ENCODE data around the gene ZSCAN20. TPM values are rescaled to one million over a fixed set of nuclear protein-coding genes. Genes with fewer than 3 reads are reported as not detected.

ZSCAN20 gene
- total RNA-seq, 2 experiments from 2014 or later, result 3.9 to 4.0 TPM

- TF ChIP-seq, protein P1, sequence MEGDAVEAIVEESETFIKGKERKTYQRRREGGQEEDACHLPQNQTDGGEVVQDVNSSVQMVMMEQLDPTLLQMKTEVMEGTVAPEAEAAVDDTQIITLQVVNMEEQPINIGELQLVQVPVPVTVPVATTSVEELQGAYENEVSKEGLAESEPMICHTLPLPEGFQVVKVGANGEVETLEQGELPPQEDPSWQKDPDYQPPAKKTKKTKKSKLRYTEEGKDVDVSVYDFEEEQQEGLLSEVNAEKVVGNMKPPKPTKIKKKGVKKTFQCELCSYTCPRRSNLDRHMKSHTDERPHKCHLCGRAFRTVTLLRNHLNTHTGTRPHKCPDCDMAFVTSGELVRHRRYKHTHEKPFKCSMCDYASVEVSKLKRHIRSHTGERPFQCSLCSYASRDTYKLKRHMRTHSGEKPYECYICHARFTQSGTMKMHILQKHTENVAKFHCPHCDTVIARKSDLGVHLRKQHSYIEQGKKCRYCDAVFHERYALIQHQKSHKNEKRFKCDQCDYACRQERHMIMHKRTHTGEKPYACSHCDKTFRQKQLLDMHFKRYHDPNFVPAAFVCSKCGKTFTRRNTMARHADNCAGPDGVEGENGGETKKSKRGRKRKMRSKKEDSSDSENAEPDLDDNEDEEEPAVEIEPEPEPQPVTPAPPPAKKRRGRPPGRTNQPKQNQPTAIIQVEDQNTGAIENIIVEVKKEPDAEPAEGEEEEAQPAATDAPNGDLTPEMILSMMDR (conservative IDR thresholded peaks at IDR 0.05; ENCODE audit: low read length), result no peak
- TF ChIP-seq EZH2phosphoT487 (IDR thresholded peaks at IDR 0.05; ENCODE audit: borderline replicate concordance, low read depth, low read length), result no peak
- no TSS peak for BruUV-seq (replicated peaks)
- Histone ChIP-seq H3K9me3 (ENCODE audit: low read length) (no peaks in the 10 kb centered on the region), H4K20me1 (ENCODE audit: insufficient read depth, low read length) (no peaks in the 10 kb centered on the region), H3K4me2 (ENCODE audit: low read length) (no peak overlapping the region), H2AFZ (ENCODE audit: low read length) (no peak overlapping the region), H3K79me2 (ENCODE audit: insufficient read depth, low read depth, low read length) (no peaks in the 10 kb centered on the region), H3K27ac (ENCODE audit: low read depth, low read length, poor library complexity, severe bottlenecking) (no peak overlapping the region), H3K36me3 (ENCODE audit: insufficient read depth, low read length) (no peaks in the 10 kb centered on the region), H3K9me2 (ENCODE audit: insufficient read depth, low read length) (no peaks in the 10 kb centered on the region), H3K4me3 (ENCODE audit: low read depth, low read length, poor library complexity, severe bottlenecking) (no peak overlapping the region), H3K4me1 (ENCODE audit: insufficient read depth, low read length, poor library complexity, severe bottlenecking) (peaks cover 5% of the 10 kb centered on the region)
- intact Hi-C loops (cut with micrococcal nuclease; ENCODE audit: unreplicated experiment), result no loop called here
- ChIA-PET POLR2A (no interaction called here), CTCF (ENCODE audit: unreplicated experiment) (no interaction called here)
- DNase-seq (ENCODE audit: low spot score), result no peak
Observed at GRCh38 chr1:33435096-33435820, 37.2 kb upstream of the ZSCAN20 start.

DNA sequence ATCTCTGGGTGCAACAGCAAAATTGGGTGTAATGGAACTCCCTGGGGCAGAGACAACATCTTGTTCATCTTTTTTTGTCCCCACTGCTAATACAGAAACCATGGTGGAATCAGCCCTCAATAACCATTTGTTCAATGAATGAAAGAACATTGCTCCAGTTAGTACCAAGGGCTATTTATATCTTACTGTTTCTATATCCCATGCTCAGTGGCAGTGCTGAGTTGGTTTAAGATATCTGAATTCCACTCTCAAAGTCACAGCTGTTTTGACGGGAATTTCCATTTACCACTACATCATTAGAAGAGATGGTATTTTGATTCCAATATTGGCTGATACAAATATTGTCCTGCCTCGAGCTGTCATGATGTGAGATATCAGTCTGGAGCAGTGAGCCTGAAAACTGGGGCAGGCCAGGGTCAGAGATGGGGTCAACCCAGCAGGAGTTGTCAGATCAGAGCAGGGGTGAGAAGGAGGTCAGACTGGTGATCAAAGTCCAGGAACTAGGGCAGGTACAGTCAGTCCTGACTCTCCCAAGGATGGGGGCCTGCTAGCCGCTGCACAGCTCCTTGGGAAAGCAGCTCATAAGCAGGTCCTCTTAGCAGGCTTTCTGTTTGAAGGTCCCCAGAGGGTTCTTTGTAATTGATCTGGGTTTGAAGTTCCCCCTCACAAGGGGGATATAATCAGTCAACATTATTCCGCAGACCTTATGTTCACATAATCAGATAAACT is 35.7 kb upstream of the ZSCAN20 start:
- POLR2A ChIA-PET, result interaction anchor here (1.3 kb wide), 1 partner anchor 15 kb away, joined by 3 read pairs; no protein-coding TSS in a partner anchor
- Histone ChIP-seq H3K4me1 (ENCODE audit: insufficient read depth, low read length, poor library complexity, severe bottlenecking) (no peaks in the 10 kb centered on the region), H2AFZ (ENCODE audit: low read length) (no peak overlapping the region), H3K9me3 (ENCODE audit: low read length) (no peaks in the 10 kb centered on the region), H3K4me3 (ENCODE audit: low read depth, low read length, poor library complexity, severe bottlenecking) (no peak overlapping the region), H3K9me2 (ENCODE audit: insufficient read depth, low read length) (no peaks in the 10 kb centered on the region), H3K36me3 (ENCODE audit: insufficient read depth, low read length) (no peaks in the 10 kb centered on the region), H3K4me2 (ENCODE audit: low read length) (no peak overlapping the region), H4K20me1 (ENCODE audit: insufficient read depth, low read length) (no peaks in the 10 kb centered on the region), H3K79me2 (ENCODE audit: insufficient read depth, low read depth, low read length) (no peaks in the 10 kb centered on the region), H3K27ac (ENCODE audit: low read depth, low read length, poor library complexity, severe bottlenecking) (no peak overlapping the region)
- no TSS peak for BruUV-seq (replicated peaks)
- TF ChIP-seq, protein P1 (conservative IDR thresholded peaks at IDR 0.05; ENCODE audit: low read length), result no peak
- no peak for TF ChIP-seq EZH2phosphoT487 (IDR thresholded peaks at IDR 0.05; ENCODE audit: borderline replicate concordance, low read depth, low read length)
- intact Hi-C loops (cut with micrococcal nuclease; ENCODE audit: unreplicated experiment), result no loop called here
- CTCF ChIA-PET (ENCODE audit: unreplicated experiment), result no interaction called here
- no peak for DNase-seq (ENCODE audit: low spot score)

All from OCI-LY7 (cell line).